Osteocyte (in vitro differentiated cells): ENCODE data around the gene RASSF10. TPM values are rescaled to one million over a fixed set of nuclear protein-coding genes. Genes with fewer than 3 reads are reported as not detected.

Experiments
- DNase-seq: peaks from one replicate; pipeline ENCODE4 v3.0.0; 2021; ENCODE audit warnings: mixed read lengths; ENCODE audit not compliant: unreplicated experiment; ENCODE audit errors: extremely low spot score
- H3K27ac Mint-ChIP-seq: one replicate; pipeline ENCODE4 v1.8.0; 2021; ENCODE audit warnings: mild to moderate bottlenecking, mixed read lengths; ENCODE audit not compliant: unreplicated experiment
- H3K27me3 Mint-ChIP-seq: one replicate; pipeline ENCODE4 v1.8.0; 2021; ENCODE audit warnings: mixed read lengths; ENCODE audit not compliant: unreplicated experiment
- H3K36me3 Mint-ChIP-seq: one replicate; pipeline ENCODE4 v1.8.0; 2021; ENCODE audit warnings: mixed read lengths; ENCODE audit not compliant: unreplicated experiment
- H3K4me1 Mint-ChIP-seq: one replicate; pipeline ENCODE4 v1.8.0; 2021; ENCODE audit warnings: mixed read lengths; ENCODE audit not compliant: unreplicated experiment
- H3K4me3 Mint-ChIP-seq: one replicate; pipeline ENCODE4 v1.8.0; 2021; ENCODE audit warnings: mild to moderate bottlenecking, moderate library complexity, mixed read lengths; ENCODE audit not compliant: unreplicated experiment
- H3K9me3 Mint-ChIP-seq: one replicate; pipeline ENCODE4 v1.8.0; 2021; ENCODE audit warnings: mixed read lengths; ENCODE audit not compliant: unreplicated experiment
- total RNA-seq: library from RNA; stranded (reverse); gene quantifications from 2 replicates; pipeline ENCODE4 v1.2.1, GENCODE V29; 2021
- TF ChIP-seq, protein P1 (sequence below): fragments of 200-600 bp; sonication (generic); IDR thresholded peaks from 2 replicates; pipeline ENCODE4 v1.5.0; 2021; ENCODE audit warnings: antibody characterized with exemption, mild to moderate bottlenecking, moderate library complexity

The RASSF10 gene
- total RNA-seq, 1 donor from 2014 or later: not detected

- no peaks in the 10 kb centered on the region for H3K36me3 Mint-ChIP-seq
- H3K4me3 Mint-ChIP-seq: no peak overlapping the region
- no peaks in the 10 kb centered on the region for H3K4me1 Mint-ChIP-seq
These were observed 42.1 kb downstream of the RASSF10 start for GRCh38 chr11:13051257-13051656.

GRCh38 chr11:13052130-13052571 is 43.0 kb downstream of the RASSF10 start:
- Mint-ChIP-seq H3K27ac (no peak overlapping the region), H3K27me3 (peaks cover 43% of the 10 kb centered on the region), H3K9me3 (peaks cover 8% of the 10 kb centered on the region), H3K4me1 (no peaks in the 10 kb centered on the region), H3K36me3 (no peaks in the 10 kb centered on the region), H3K4me3 (no peak overlapping the region)
- DNase-seq: no peak
- TF ChIP-seq, protein P1, sequence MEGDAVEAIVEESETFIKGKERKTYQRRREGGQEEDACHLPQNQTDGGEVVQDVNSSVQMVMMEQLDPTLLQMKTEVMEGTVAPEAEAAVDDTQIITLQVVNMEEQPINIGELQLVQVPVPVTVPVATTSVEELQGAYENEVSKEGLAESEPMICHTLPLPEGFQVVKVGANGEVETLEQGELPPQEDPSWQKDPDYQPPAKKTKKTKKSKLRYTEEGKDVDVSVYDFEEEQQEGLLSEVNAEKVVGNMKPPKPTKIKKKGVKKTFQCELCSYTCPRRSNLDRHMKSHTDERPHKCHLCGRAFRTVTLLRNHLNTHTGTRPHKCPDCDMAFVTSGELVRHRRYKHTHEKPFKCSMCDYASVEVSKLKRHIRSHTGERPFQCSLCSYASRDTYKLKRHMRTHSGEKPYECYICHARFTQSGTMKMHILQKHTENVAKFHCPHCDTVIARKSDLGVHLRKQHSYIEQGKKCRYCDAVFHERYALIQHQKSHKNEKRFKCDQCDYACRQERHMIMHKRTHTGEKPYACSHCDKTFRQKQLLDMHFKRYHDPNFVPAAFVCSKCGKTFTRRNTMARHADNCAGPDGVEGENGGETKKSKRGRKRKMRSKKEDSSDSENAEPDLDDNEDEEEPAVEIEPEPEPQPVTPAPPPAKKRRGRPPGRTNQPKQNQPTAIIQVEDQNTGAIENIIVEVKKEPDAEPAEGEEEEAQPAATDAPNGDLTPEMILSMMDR: no peak

More at GRCh38 chr11:13051257-13051656, 42.1 kb downstream of the RASSF10 start:
- DNase-seq: no peak
- TF ChIP-seq, protein P1: no peak
- Mint-ChIP-seq H3K27me3 (peaks cover 43% of the 10 kb centered on the region), H3K27ac (no peak overlapping the region), H3K9me3 (peaks cover 8% of the 10 kb centered on the region)

DNA sequence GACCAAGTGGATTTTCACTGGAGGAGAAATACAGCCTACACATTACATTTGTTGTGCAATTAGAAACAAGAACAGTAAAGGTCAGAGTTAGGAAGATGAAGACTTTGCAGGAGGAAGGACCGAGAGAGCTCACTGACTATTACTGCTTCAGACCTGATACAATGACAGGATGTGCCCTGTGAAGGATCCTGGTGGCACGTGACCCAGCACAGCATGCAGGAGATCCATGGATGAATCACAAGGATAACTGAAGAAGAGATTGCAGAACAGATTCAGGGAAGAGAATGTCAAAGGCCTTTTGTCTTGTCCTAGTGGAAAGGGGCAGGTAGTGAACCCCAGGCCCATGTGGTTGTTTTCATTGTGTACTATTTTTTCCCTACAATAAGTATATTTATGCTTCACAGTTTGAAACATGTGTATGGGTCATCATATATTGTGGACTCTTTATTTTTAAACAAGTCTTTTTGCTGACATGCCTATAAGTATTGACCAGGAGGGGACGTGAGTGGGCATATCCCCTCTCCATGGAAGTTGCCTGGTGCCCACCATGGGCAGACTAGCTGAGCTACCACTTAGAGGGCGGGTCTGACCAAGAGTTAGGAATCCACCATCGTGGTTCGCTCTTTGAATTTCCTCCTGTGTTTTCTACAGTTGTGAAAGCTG is 44.3 kb downstream of the RASSF10 start:
- H3K27me3 Mint-ChIP-seq: peaks cover 38% of the 10 kb centered on the region

GRCh38 chr11:13054278-13054677 is 45.2 kb downstream of the RASSF10 start:
- H3K36me3 Mint-ChIP-seq: no peaks in the 10 kb centered on the region
- no peak for DNase-seq
- peaks cover 41% of the 10 kb centered on the region for H3K27me3 Mint-ChIP-seq
- H3K4me3 Mint-ChIP-seq: no peak overlapping the region
- H3K27ac Mint-ChIP-seq: no peak overlapping the region
- TF ChIP-seq, protein P1: no peak
- no peaks in the 10 kb centered on the region for H3K4me1 Mint-ChIP-seq
- peaks cover 8% of the 10 kb centered on the region for H3K9me3 Mint-ChIP-seq

More for the DNA sequence above, 44.3 kb downstream of the RASSF10 start:
- Mint-ChIP-seq H3K4me3 (no peak overlapping the region), H3K4me1 (no peaks in the 10 kb centered on the region), H3K9me3 (peaks cover 8% of the 10 kb centered on the region), H3K36me3 (no peaks in the 10 kb centered on the region), H3K27ac (no peak overlapping the region)
- TF ChIP-seq, protein P1: no peak
- DNase-seq: no peak

- Mint-ChIP-seq H3K9me3 (peaks cover under 1% of the 10 kb centered on the region), H3K27ac (no peak overlapping the region), H3K27me3 (peaks cover 36% of the 10 kb centered on the region), H3K4me1 (no peaks in the 10 kb centered on the region), H3K36me3 (no peaks in the 10 kb centered on the region), H3K4me3 (no peak overlapping the region)
- no peak for DNase-seq
- TF ChIP-seq, protein P1: no peak
These were observed 46.1 kb downstream of the RASSF10 start for GRCh38 chr11:13055200-13055599.
